Hepatocyte (in vitro differentiated cells): ENCODE measurements around the gene DUOX2.
"Not testable (repeated sequence)": the region's sequence is repeated elsewhere in the genome, so short reads cannot be mapped to it uniquely, and the experiment has no call there.

Source experiments
- CTCF ChIP-seq: fragments of 200-600 bp; sonication (generic); IDR thresholded peaks from 2 replicates; pipeline ENCODE4 v1.5.1; 2016; ENCODE audit warnings: antibody characterized with exemption, mild to moderate bottlenecking; ENCODE audit not compliant: poor library complexity
- EZH2phosphoT487 ChIP-seq: fragments of 200-600 bp; sonication (generic); IDR thresholded peaks from one replicate; pipeline ENCODE4 v1.6.1; 2018; ENCODE audit warnings: antibody characterized with exemption, mild to moderate bottlenecking, low read depth, moderate library complexity; ENCODE audit not compliant: unreplicated experiment, severe bottlenecking

- not testable (repeated sequence) for TF ChIP-seq CTCF, EZH2phosphoT487
Measured at GRCh38 chr15:45080593-45080992, 33.4 kb downstream of the DUOX2 start.
